Naive thymus-derived CD4-positive, alpha-beta T cell (primary cell): ENCODE measurements around the gene TMEM240. TPM values are rescaled to one million over a fixed set of nuclear protein-coding genes. Genes with fewer than 3 reads are reported as not detected.

Source experiments
- ATAC-seq: fragments of 150-1000 bp; cut with Tn5 transposase; 2 replicates; pipeline ENCODE4 v1.10.0; 2021; ENCODE audit warnings: mild to moderate bottlenecking, moderate library complexity
- CTCF ChIA-PET: fragments of 350-600 bp; sonication (Branson Sonifier 250); formaldehyde crosslinking; loops from one replicate; lab custom pipeline; 2021; ENCODE audit warnings: antibody characterized with exemption; lab: Charles Lee
- POLR2A ChIA-PET: fragments of 350-600 bp; sonication (Branson Sonifier 250); formaldehyde crosslinking; loops from one replicate; lab custom pipeline; 2021; ENCODE audit warnings: antibody characterized with exemption, inconsistent platforms; lab: Charles Lee
- DNase-seq, 9 donors: peaks; one replicate each; pipeline versions ENCODE4 v3.0.0 to v3.0.0-alpha.2; 2020 to 2022; ENCODE audit warnings: mixed read lengths in 1 of 9
- H3K27ac ChIP-seq: one replicate; pipeline ENCODE4 v1.7.0; 2013; ENCODE audit warnings: mild to moderate bottlenecking, low read depth, low read length, moderate library complexity
- H3K27me3 ChIP-seq, 2 donors: one replicate each; pipeline ENCODE4 v1.7.0; 2013; ENCODE audit warnings: low read length in 2 of 2, mild to moderate bottlenecking in 2 of 2, moderate library complexity in 2 of 2; ENCODE audit not compliant: control insufficient read depth in 2 of 2, insufficient read depth in 2 of 2
- H3K36me3 ChIP-seq, 3 experiments: 1 replicate in 2 of 3; 2 replicates in 1 of 3; pipeline ENCODE4 v1.7.0; 2013; ENCODE audit warnings: low read length in 3 of 3, mild to moderate bottlenecking in 3 of 3, moderate library complexity in 1 of 3; ENCODE audit not compliant: insufficient read depth in 3 of 3, control insufficient read depth in 2 of 3
- H3K4me1 ChIP-seq, 2 donors: one replicate each; pipeline ENCODE4 v1.7.0; 2013; ENCODE audit warnings: low read length in 2 of 2, mild to moderate bottlenecking in 2 of 2, moderate library complexity in 1 of 2; ENCODE audit not compliant: control insufficient read depth in 2 of 2, insufficient read depth in 2 of 2
- H3K4me3 ChIP-seq: 2 replicates; pipeline ENCODE4 v1.7.0; 2013; ENCODE audit warnings: mild to moderate bottlenecking, low read length
- H3K9me3 ChIP-seq, 3 experiments: 1 replicate in 2 of 3; 2 replicates in 1 of 3; pipeline ENCODE4 v1.7.0; 2013; ENCODE audit warnings: low read length in 3 of 3; ENCODE audit not compliant: control insufficient read depth in 2 of 3
- H3K27ac Mint-ChIP-seq, 9 donors: one replicate each; pipeline ENCODE4 v1.8.0; 2020 to 2022; ENCODE audit warnings: mixed read lengths in 9 of 9, mild to moderate bottlenecking in 8 of 9, moderate library complexity in 5 of 9, inconsistent platforms in 2 of 9
- H3K27me3 Mint-ChIP-seq, 5 donors: one replicate each; pipeline ENCODE4 v1.8.0; 2021 to 2022; ENCODE audit warnings: mixed read lengths in 5 of 5, mild to moderate bottlenecking in 1 of 5
- H3K36me3 Mint-ChIP-seq, 5 donors: one replicate each; pipeline ENCODE4 v1.8.0; 2020 to 2022; ENCODE audit warnings: mixed read lengths in 5 of 5, mild to moderate bottlenecking in 3 of 5, inconsistent platforms in 1 of 5
- H3K4me1 Mint-ChIP-seq, 7 donors: one replicate each; pipeline ENCODE4 v1.8.0; 2020 to 2022; ENCODE audit warnings: mixed read lengths in 7 of 7, mild to moderate bottlenecking in 3 of 7, inconsistent platforms in 1 of 7
- H3K4me3 Mint-ChIP-seq, 10 donors: one replicate each; pipeline ENCODE4 v1.8.0; 2020 to 2022; ENCODE audit warnings: mild to moderate bottlenecking in 10 of 10, mixed read lengths in 10 of 10, moderate library complexity in 6 of 10, inconsistent platforms in 2 of 10
- H3K9me3 Mint-ChIP-seq, 11 donors: one replicate each; pipeline ENCODE4 v1.8.0; 2020 to 2022; ENCODE audit warnings: mixed read lengths in 11 of 11, mild to moderate bottlenecking in 4 of 11, inconsistent platforms in 1 of 11, moderate library complexity in 1 of 11
- intact Hi-C, 2 donors: fragments of 100-400 bp; cut with micrococcal nuclease; formaldehyde crosslinking; loops; one replicate each; pipeline ENCODE4 v1.15.1; 2023
- polyA plus RNA-seq, 2 donors: library from polyadenylated mRNA; unstranded; fragments of 300-500 nt; fragmentation: Illumina TruSeq; gene quantifications; one replicate each; pipeline ENCODE4 v1.2.3, GENCODE V29; 2021
- total RNA-seq, 6 experiments: library from RNA in 5 of 6; stranded (reverse) in 5 of 6; gene quantifications; 1 replicate in 5 of 6; 2 replicates in 1 of 6; pipeline ENCODE4 v1.2.3 and lab custom pipeline; 2021 to 2026

Gene TMEM240
- total and polyA plus RNA-seq, 7 experiments from 2014 or later, result 0.66 to 2.8 (median 1.1) TPM; not detected in 2

- peaks cover 8 to 36% (median 19%) of the 10 kb centered on the region in 5 donors for H3K36me3 Mint-ChIP-seq
- no peaks in the 10 kb centered on the region for H3K27me3 Mint-ChIP-seq
- POLR2A ChIA-PET, result interaction anchor here (0.7 to 1.2 kb wide), 2 partner anchors 13 to 42 kb away, joined by 3 to 5 read pairs; no protein-coding TSS in a partner anchor
- Histone ChIP-seq H3K27me3 (no peaks in the 10 kb centered on the region), H3K27ac (no peak overlapping the region), H3K4me1 (peaks cover 14 to 20% of the 10 kb centered on the region in 2 donors), H3K36me3 (peaks cover 10 to 65% (median 15%) of the 10 kb centered on the region in 3 experiments), H3K4me3 (no peak overlapping the region), H3K9me3 (no peaks in the 10 kb centered on the region)
- CTCF ChIA-PET, result interaction anchor here (0.7 kb wide), 1 partner anchor 36 kb away, joined by 5 read pairs; no protein-coding TSS in a partner anchor
- H3K4me1 Mint-ChIP-seq, result peaks cover 13 to 51% (median 36%) of the 10 kb centered on the region in 7 donors
- no peak for ATAC-seq
- H3K4me3 Mint-ChIP-seq, result no peak overlapping the region
- DNase-seq, result no peak
- H3K27ac Mint-ChIP-seq, result peak overlapping the region in 1 of 9 donors; percentile 56
- intact Hi-C loops, result no loop called here
- H3K9me3 Mint-ChIP-seq, result no peaks in the 10 kb centered on the region
These were observed 24.9 kb upstream of the TMEM240 start for GRCh38 chr1:1565340-1565739.

GRCh38 chr1:1564268-1564667, 23.8 kb upstream of the TMEM240 start:
- Mint-ChIP-seq H3K36me3 (peaks cover 8 to 35% (median 15%) of the 10 kb centered on the region in 5 donors), H3K4me3 (no peak overlapping the region), H3K27ac (peak overlapping the region in 2 of 9 donors; percentile 14 to 64), H3K27me3 (no peaks in the 10 kb centered on the region), H3K9me3 (no peaks in the 10 kb centered on the region), H3K4me1 (peaks cover 11 to 40% (median 25%) of the 10 kb centered on the region in 7 donors)
- H3K27ac ChIP-seq, result no peak overlapping the region
- no peaks in the 10 kb centered on the region for H3K9me3 ChIP-seq
- no peak for ATAC-seq
- ChIA-PET CTCF (no interaction called here), POLR2A (interaction anchor here (0.6 kb wide), 1 partner anchor 15 kb away, joined by 3 read pairs; no protein-coding TSS in a partner anchor)
- no peaks in the 10 kb centered on the region for H3K27me3 ChIP-seq
- H3K4me3 ChIP-seq, result no peak overlapping the region
- H3K4me1 ChIP-seq, result peaks cover 5 to 14% of the 10 kb centered on the region in 2 donors
- no peak for DNase-seq
- peaks cover 10 to 68% (median 15%) of the 10 kb centered on the region in 3 experiments for H3K36me3 ChIP-seq
- intact Hi-C loops, result no loop called here

- no peak overlapping the region for H3K27ac ChIP-seq
- intact Hi-C loops, result no loop called here
- H3K27ac Mint-ChIP-seq, result peak overlapping the region in 2 of 9 donors; percentile 14 to 44
These were observed 23.3 kb upstream of the TMEM240 start for GRCh38 chr1:1563688-1564087.

GRCh38 chr1:1562556-1563195, 22.3 kb upstream of the TMEM240 start:
- H3K9me3 ChIP-seq, result no peaks in the 10 kb centered on the region
- Mint-ChIP-seq H3K4me3 (no peak overlapping the region), H3K27me3 (no peaks in the 10 kb centered on the region), H3K27ac (peak overlapping the region in 1 of 9 donors; percentile 43), H3K4me1 (peaks cover 11 to 30% (median 26%) of the 10 kb centered on the region in 7 donors), H3K9me3 (no peaks in the 10 kb centered on the region), H3K36me3 (peaks cover 8 to 35% (median 15%) of the 10 kb centered on the region in 5 donors)
- H3K36me3 ChIP-seq, result peaks cover 10 to 68% (median 15%) of the 10 kb centered on the region in 3 experiments
- ATAC-seq, result no peak
- no peaks in the 10 kb centered on the region for H3K27me3 ChIP-seq
- intact Hi-C loops, result no loop called here
- no peak overlapping the region for H3K27ac ChIP-seq
- ChIA-PET CTCF (no interaction called here), POLR2A (interaction anchor here (0.7 to 2.0 kb wide), 2 partner anchors 10 to 16 kb away, joined by 4 to 8 read pairs; no protein-coding TSS in a partner anchor)
- H3K4me1 ChIP-seq, result peaks cover 5 to 10% of the 10 kb centered on the region in 2 donors
- no peak for DNase-seq
- no peak overlapping the region for H3K4me3 ChIP-seq

More at GRCh38 chr1:1563688-1564087, 23.3 kb upstream of the TMEM240 start:
- no peaks in the 10 kb centered on the region for H3K9me3 ChIP-seq
- peaks cover 10 to 68% (median 15%) of the 10 kb centered on the region in 3 experiments for H3K36me3 ChIP-seq
- H3K4me1 ChIP-seq, result peaks cover 5 to 14% of the 10 kb centered on the region in 2 donors
- Mint-ChIP-seq H3K27me3 (no peaks in the 10 kb centered on the region), H3K4me3 (no peak overlapping the region), H3K9me3 (no peaks in the 10 kb centered on the region), H3K4me1 (peaks cover 11 to 35% (median 26%) of the 10 kb centered on the region in 7 donors), H3K36me3 (peaks cover 8 to 35% (median 15%) of the 10 kb centered on the region in 5 donors)
- ATAC-seq (no peak), DNase-seq (no peak)
- POLR2A ChIA-PET, result interaction anchor here (0.7 to 2.0 kb wide), 2 partner anchors 11 to 15 kb away, joined by 4 to 8 read pairs; no protein-coding TSS in a partner anchor
- no peaks in the 10 kb centered on the region for H3K27me3 ChIP-seq
- CTCF ChIA-PET, result no interaction called here
- no peak overlapping the region for H3K4me3 ChIP-seq

- Mint-ChIP-seq H3K4me1 (peaks cover 5 to 24% (median 18%) of the 10 kb centered on the region in 7 donors), H3K36me3 (peaks cover 8 to 30% (median 15%) of the 10 kb centered on the region in 5 donors), H3K27ac (peak overlapping the region in 4 of 9 donors; percentile 65 to 83 (median 76)), H3K9me3 (no peaks in the 10 kb centered on the region), H3K4me3 (no peak overlapping the region), H3K27me3 (no peaks in the 10 kb centered on the region)
- Histone ChIP-seq H3K9me3 (no peaks in the 10 kb centered on the region), H3K4me1 (peaks cover under 1 to 3% of the 10 kb centered on the region in 2 donors), H3K27ac (no peak overlapping the region), H3K4me3 (no peak overlapping the region), H3K36me3 (peaks cover 10 to 65% (median 15%) of the 10 kb centered on the region in 3 experiments), H3K27me3 (no peaks in the 10 kb centered on the region)
- ATAC-seq (peak; percentile 16), DNase-seq (no peak)
- intact Hi-C loops, result no loop called here
- POLR2A ChIA-PET, result interaction anchor here (2.0 kb wide), 1 partner anchor 17 kb away, joined by 4 read pairs; no protein-coding TSS in a partner anchor
- CTCF ChIA-PET, result no interaction called here
These were observed 21.5 kb upstream of the TMEM240 start for GRCh38 chr1:1561801-1562470.

GRCh38 chr1:1560178-1560577, 19.8 kb upstream of the TMEM240 start:
- no peak overlapping the region for H3K27ac ChIP-seq
- CTCF ChIA-PET, result no interaction called here
- Mint-ChIP-seq H3K36me3 (peaks cover 8 to 24% (median 13%) of the 10 kb centered on the region in 5 donors), H3K9me3 (no peaks in the 10 kb centered on the region), H3K4me1 (peaks cover 4 to 18% (median 8%) of the 10 kb centered on the region in 7 donors), H3K4me3 (no peak overlapping the region), H3K27ac (peak overlapping the region in 1 of 9 donors; percentile 26), H3K27me3 (no peaks in the 10 kb centered on the region)
- POLR2A ChIA-PET, result interaction anchor here (1.8 kb wide), 1 partner anchor 17 kb away, joined by 4 read pairs; no protein-coding TSS in a partner anchor
- peaks cover 10 to 51% (median 15%) of the 10 kb centered on the region in 3 experiments for H3K36me3 ChIP-seq
- H3K4me3 ChIP-seq, result no peak overlapping the region
- intact Hi-C loops, result no loop called here
- H3K4me1 ChIP-seq, result no peaks in the 10 kb centered on the region
- no peaks in the 10 kb centered on the region for H3K9me3 ChIP-seq
- H3K27me3 ChIP-seq, result no peaks in the 10 kb centered on the region
- ATAC-seq (no peak), DNase-seq (no peak)
